GM20431 (cell line): ENCODE data around the gene MAPT.
"Not testable (repeated sequence)": the region's sequence is repeated elsewhere in the genome, so short reads cannot be mapped to it uniquely, and the experiment has no call there.

ENCODE experiments used
- in situ Hi-C: fragments of 300-500 bp; cut with MseI, MboI; formaldehyde crosslinking; loops from one replicate; pipeline ENCODE4 v1.15.0; 2020; ENCODE audit warnings: low sequenced_read_pairs; ENCODE audit not compliant: unreplicated experiment

The MAPT gene

DNA sequence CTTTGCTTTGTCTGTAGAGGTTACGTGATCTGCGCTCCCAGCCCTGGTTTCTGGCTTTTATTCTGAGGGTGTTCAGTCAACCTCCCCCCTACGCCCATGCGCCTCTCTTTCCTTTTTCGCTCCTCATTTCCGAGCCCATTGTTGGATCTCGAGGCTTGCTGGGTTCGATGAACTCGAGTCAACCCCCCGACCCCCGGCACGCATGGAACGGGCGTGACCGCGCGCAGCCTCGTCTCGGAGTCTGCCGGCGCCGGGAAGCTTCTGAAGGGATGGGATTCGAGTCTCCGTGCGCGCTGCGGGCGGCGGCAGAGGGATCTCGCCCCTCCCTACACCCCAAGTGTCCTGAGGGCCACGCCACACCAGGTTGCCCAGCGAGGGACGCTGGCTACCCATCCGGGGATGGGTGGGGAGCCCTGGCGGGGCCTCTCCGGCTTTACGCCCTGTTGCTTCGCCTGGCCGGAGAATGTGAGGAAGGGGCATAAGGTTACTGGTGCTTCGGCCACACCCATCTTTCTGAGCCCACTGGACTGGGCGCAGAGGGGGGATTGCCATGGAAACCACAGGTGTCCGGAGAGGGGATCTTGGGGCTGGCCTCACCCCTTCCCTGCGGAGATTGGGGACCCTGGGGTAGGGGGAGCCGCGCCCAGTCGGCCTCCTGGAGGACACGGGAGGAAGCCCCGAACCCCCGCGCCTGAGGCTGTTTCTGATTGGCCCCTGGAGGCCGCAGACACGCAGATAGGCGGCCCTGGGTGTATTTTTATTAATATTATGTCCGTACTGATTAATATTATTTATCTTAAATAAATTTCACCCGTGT, 1.8 kb downstream of the MAPT start:
- in situ Hi-C loops = no loop called here

- in situ Hi-C loops = no loop called here
Measured at GRCh38 chr17:45896803-45897693, 2.7 kb downstream of the MAPT start.

- in situ Hi-C loops = no loop called here
Measured at GRCh38 chr17:45900136-45900535, 5.8 kb downstream of the MAPT start.

- in situ Hi-C loops = no loop called here
Measured at GRCh38 chr17:45900723-45901415, 6.5 kb downstream of the MAPT start.

DNA sequence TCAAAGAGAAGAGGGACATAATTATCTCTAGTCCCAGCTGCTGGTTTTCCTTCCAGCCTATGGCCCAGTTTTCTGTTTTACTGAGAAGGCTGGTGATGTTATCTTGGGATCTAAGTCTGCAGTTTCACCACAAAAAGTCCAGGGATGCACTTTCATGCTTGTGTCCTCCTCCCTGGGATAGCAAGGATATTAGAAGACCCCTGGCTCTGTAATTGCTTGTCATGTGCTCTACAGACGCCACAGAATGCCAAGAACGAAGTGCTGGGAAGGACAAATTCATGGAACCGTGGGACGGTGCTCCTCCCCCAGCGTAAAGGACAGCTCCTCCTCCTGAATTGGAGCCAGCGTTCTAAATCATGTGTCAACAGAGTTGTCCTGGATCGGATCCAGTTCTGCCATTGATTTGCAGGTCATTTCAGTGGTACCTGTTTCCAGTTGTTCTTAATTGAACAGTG, 8.6 kb downstream of the MAPT start:
- in situ Hi-C loops = no loop called here

DNA sequence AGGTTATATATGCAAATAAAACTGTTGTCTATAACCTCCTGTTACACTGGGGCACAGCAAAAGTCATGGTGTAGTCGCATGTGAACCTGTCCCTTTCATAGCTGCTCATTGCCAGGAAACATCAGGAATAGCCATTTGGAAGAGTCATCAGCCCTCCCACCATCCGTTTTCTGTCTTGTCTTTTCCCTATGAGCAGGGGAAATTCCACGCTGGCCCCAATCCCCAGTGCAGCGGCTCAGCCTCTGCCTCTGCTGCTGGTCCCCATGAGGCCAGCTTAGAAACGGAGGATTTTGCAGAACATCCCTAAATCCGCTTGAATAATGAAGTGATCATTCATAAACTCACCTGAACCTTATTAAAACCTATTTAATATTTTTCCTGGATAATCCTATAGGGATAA, 10.5 kb downstream of the MAPT start:
- in situ Hi-C loops = no loop called here

DNA sequence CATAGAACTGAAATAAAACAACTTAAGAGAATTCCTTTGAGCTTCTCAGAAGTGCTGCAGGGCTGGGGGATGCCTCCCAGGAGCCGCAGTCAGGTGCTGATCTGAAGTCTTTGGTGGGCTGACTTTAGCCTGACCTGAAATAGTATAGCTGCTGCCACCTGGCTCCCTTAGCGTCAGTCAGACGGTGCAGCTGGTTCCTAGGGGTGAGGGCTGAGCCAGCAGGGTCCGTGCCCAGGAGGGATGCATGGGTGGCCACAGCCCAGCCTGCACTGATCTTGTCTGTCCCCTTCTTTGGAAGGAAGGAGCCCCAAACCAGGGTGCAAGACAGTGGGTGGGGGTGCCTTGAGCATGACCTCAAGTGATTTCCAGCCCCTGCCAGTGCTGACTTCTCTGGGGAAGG, 11.5 kb downstream of the MAPT start:
- in situ Hi-C loops = no loop called here

- in situ Hi-C loops = no loop called here
Measured at GRCh38 chr17:45906237-45906636, 11.9 kb downstream of the MAPT start.

- in situ Hi-C loops = no loop called here
Measured at GRCh38 chr17:45906927-45907622, 12.7 kb downstream of the MAPT start.

GRCh38 chr17:45907750-45908395, 13.5 kb downstream of the MAPT start:
- in situ Hi-C loops = no loop called here

DNA sequence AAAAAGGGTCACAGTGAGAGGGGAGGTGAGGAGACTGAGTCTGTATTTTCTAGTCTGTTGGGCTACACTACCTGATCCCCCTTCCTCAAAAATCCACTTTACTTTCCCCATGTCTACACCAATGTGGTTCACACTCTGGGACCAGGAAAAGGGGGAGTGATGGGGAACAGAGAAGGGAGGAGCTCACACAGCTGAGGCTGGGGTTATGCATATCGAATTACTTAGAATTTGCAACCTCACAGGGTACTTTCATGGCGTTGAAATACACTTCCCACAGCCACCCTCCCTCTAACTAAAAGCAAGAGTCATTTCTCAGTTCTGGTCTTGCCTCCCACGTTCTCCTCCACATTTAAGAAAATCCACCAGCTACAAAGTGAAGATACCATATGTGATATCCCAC, 14.1 kb downstream of the MAPT start:
- in situ Hi-C loops = no loop called here

DNA sequence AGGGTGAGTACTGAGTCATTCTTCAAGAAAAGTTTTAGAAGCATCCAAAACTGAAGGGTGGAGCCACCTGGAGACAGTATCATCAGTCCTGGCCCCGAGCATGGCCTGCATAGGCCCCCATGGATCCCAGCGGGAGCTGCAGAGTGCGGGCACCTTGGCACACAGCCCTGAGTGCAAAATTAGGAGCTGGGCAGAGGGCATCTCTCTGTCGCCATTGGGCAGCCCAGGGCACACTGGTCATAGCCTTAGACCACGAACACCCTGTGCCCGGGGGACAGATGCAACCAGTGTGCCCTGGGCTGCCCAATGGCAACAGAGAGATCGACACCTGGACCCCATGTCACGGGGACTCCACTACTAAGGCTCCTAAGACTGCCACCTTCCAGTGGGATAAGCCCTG, 14.6 kb downstream of the MAPT start:
- in situ Hi-C loops = no loop called here

DNA sequence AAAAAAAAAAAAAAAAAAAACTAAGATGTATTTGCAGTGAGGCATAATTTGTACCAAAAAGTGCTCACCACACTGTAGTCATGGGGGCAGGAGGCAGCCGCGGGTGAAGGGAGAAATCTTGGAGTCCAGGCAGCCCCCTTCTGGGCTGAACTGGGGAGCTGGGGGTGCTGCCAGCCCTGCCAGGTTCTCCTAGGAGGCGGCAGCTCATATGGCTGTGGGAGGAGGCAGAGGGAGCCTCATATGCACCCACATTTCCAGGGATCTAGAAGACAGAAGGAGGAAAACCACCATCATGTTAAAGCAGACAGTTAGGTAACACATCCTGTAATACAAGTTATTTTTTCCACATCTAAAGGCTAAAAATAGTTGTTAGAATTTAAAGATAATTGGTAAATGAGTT, 16.3 kb downstream of the MAPT start:
- in situ Hi-C loops = no loop called here

DNA sequence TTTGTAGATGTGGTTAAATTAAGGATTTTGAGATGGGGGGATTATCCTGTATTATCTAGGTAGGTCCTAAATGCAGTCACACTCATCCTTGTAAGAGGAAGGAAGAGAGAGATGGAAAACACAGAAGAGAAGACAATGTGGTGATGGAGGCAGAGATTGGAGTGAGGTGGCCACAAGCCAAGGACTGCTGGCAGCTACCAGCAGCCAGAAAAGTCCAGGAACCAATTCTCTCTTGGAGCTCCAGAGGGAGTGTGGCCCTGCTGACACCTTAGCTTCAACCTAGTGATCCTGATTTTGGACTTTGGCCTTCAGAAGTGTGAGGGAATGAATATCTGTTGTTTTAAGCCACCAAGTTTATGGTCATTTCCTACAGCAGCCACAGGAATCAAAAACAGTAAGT, 18.0 kb downstream of the MAPT start:
- in situ Hi-C loops = no loop called here

- in situ Hi-C loops = not testable (repeated sequence)
Measured at GRCh38 chr17:45913030-45913429, 18.7 kb downstream of the MAPT start.

DNA sequence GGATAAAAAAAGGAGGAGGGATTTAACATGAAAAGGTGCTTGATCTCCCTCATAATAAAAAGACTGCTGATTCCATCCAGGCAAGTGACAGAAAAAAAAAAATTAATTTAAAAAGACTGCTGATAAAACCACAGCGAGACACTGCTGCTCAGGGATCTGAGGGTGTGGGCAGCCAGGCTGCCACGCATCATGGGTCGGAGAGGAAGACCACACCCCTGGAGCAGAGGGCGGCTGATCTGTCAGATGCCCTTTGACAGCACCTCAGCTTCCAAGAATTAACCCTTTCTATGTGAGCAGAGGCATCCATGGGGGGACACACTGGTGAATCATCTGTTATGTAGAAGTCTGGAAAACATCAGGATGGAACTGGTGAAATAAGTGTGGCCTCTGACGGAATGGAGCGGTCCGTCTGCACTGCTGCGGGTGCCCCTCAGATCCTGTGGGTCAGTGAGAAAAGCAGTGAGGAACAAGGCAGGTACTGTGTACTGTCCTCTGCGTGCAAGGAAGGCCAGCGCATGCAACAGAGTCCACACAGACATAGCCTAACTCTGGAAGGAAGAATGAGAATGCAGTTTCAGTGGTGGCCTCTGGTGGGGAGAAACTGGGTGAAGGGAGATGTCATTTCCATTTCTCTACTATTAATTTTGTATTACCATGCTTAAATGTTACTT, 19.8 kb downstream of the MAPT start:
- in situ Hi-C loops = no loop called here

- in situ Hi-C loops = no loop called here
Measured at GRCh38 chr17:45915263-45915662, 20.9 kb downstream of the MAPT start.

DNA sequence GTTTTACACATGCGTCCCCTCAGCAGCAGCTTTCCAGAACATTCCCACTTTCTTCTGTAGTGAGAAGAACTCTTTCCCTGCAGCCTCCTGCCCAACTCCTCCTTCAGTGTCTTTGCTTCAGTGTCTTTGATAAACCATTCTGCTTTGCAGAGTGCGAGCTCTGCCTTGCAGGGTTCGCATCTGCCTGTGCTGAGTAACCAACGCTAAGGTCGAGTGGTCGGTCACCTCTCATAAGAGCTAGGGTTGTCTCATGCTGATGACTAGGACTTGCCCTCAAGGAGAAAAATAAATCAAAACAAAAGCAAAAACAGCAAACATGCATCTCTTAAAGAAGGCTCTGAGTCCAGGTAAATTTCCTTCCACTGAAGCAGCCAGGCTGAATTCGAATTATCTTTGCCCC, 22.7 kb downstream of the MAPT start:
- in situ Hi-C loops = no loop called here

- in situ Hi-C loops = no loop called here
Measured at GRCh38 chr17:45918241-45918745, 23.9 kb downstream of the MAPT start.
